Mucosa of descending colon (tissue), 3 donors: ENCODE results near the gene CEP135. TPM values are rescaled to one million over a fixed set of nuclear protein-coding genes. Genes with fewer than 3 reads are reported as not detected.
A peak's percentile ranks its signal among the peaks of the same experiment; 100 is the strongest.

Source experiments
- ATAC-seq: fragments of 200-7000 bp; cut with Tn5 transposase; one replicate; pipeline ENCODE4 v1.9.1; 2020; ENCODE audit warnings: mild to moderate bottlenecking, moderate library complexity
- DNase-seq, 3 donors: peaks; one replicate each; pipeline ENCODE4 v3.0.0-alpha.2; 2020
- H3K36me3 ChIP-seq: fragments of 200-600 bp; one replicate; pipeline ENCODE4 v1.8.0; 2021; ENCODE audit warnings: low read depth, mild to moderate bottlenecking
- H3K4me1 ChIP-seq: fragments of 200-600 bp; one replicate; pipeline ENCODE4 v1.8.0; 2021; ENCODE audit warnings: low read depth, mild to moderate bottlenecking
- H3K4me3 ChIP-seq: fragments of 200-600 bp; one replicate; pipeline ENCODE4 v1.8.0; 2021; ENCODE audit warnings: mild to moderate bottlenecking
- H3K9me3 ChIP-seq: fragments of 200-600 bp; one replicate; pipeline ENCODE4 v1.8.0; 2021; ENCODE audit warnings: mild to moderate bottlenecking
- intact Hi-C, 2 donors: fragments of 100-400 bp; cut with DNase I in 1 of 2; cut with micrococcal nuclease in 1 of 2; formaldehyde crosslinking; loops; one replicate each; pipeline versions ENCODE4 v1.11.0 to v1.11.1; 2022; cut with DNase I, micrococcal nuclease
- long read RNA-seq, 2 donors: library from polyadenylated mRNA; unstranded; transcript quantifications; one replicate each; pipeline ENCODE4 v2.0.0, GENCODE V29; 2019 to 2021
- total RNA-seq, 3 donors: library from RNA; stranded (reverse); fragmentation: NEBNext Ultra II Directional in 2 of 3; extraction: Animal tissue kit (Norgen Biotek cat#: 25700) in 2 of 3; gene quantifications; one replicate each; pipeline versions ENCODE4 v1.2.1 to v1.2.4, GENCODE V29; 2021 to 2023
- TF ChIP-seq, protein P1 (sequence below): fragments of 200-600 bp; IDR thresholded peaks from one replicate; pipeline ENCODE4 v1.8.0; 2022; ENCODE audit warnings: antibody characterized with exemption, mild to moderate bottlenecking
- donor health status: DM: no; HTN: no; CAD: no; lungs with moderate emphysema.
- donor health status: DM: no; HTN: no; CAD: no.
- donor health status: DM: no; HTN: yes; CAD: no.

Gene CEP135, protein sequence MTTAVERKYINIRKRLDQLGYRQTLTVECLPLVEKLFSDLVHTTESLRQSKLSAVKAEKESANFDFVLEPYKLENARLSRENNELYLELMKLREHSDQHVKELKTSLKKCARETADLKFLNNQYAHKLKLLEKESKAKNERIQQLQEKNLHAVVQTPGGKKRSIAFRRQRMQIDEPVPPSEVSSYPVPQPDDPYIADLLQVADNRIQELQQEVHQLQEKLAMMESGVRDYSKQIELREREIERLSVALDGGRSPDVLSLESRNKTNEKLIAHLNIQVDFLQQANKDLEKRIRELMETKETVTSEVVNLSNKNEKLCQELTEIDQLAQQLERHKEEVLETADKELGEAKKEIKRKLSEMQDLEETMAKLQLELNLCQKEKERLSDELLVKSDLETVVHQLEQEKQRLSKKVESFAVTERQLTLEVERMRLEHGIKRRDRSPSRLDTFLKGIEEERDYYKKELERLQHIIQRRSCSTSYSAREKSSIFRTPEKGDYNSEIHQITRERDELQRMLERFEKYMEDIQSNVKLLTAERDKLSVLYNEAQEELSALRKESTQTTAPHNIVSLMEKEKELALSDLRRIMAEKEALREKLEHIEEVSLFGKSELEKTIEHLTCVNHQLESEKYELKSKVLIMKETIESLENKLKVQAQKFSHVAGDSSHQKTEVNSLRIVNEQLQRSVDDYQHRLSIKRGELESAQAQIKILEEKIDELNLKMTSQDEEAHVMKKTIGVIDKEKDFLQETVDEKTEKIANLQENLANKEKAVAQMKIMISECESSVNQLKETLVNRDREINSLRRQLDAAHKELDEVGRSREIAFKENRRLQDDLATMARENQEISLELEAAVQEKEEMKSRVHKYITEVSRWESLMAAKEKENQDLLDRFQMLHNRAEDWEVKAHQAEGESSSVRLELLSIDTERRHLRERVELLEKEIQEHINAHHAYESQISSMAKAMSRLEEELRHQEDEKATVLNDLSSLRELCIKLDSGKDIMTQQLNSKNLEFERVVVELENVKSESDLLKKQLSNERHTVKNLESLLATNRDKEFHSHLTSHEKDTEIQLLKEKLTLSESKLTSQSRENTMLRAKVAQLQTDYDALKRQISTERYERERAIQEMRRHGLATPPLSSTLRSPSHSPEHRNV
- 1 to 10 TPM; 3.8 to 6.9 (median 5.9) TPM for total RNA-seq
- long read RNA-seq, donor 1, full-length matches to known transcripts: 2 of 3 reads
- long read RNA-seq, donor 1, partial matches to known transcripts: 1 of 3 reads
- long read RNA-seq, donor 1, other reads (novel, unspliced or antisense): 0 of 3 reads
- long read RNA-seq, donor 2, partial matches to known transcripts: 1 of 2 reads
- long read RNA-seq, donor 2, other reads (novel, unspliced or antisense): 0 of 2 reads

DNA sequence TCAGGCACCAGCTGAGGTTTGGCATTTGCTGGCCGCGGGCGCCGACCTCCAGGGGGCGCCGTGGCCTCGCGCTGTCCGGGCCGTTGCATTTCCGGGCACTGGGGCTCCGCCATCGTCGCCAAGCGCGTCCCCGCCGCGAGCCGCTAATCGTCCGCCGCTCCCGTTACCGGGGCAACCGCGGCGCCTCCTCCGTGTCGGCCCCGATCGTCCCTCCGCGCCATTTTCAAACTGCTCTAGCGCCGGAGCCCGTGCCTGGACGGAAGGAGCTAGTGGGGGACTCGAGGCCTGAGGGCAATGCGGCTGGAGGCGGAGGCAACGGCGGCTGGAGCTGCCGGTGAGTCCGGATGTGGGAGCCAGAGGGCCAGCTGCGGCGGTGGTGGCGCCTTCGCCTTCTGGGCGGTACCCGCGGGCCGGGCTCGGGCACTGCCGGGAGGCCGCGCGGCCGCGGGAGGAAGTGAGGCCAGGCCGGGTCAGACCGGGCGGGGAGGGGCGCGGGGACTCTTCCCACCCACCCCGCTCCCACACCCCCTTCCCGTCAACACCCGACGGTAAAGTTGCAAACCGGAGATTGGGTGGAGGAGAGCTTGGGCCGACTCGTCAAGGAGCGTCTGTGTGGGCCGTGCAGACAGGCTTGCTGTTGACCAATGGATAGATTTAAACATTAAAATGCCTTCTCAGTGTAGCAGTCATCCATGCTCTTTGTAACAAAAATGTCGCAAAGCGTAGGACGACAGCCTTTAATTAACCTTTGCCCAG, at the start of gene CEP135:
Gene CEP135, plus strand, starts transcription at position 220 of the 756 bp plus-strand sequence. CDS start 3,186 bp downstream, outside the sequence.
- TF ChIP-seq, protein P1, sequence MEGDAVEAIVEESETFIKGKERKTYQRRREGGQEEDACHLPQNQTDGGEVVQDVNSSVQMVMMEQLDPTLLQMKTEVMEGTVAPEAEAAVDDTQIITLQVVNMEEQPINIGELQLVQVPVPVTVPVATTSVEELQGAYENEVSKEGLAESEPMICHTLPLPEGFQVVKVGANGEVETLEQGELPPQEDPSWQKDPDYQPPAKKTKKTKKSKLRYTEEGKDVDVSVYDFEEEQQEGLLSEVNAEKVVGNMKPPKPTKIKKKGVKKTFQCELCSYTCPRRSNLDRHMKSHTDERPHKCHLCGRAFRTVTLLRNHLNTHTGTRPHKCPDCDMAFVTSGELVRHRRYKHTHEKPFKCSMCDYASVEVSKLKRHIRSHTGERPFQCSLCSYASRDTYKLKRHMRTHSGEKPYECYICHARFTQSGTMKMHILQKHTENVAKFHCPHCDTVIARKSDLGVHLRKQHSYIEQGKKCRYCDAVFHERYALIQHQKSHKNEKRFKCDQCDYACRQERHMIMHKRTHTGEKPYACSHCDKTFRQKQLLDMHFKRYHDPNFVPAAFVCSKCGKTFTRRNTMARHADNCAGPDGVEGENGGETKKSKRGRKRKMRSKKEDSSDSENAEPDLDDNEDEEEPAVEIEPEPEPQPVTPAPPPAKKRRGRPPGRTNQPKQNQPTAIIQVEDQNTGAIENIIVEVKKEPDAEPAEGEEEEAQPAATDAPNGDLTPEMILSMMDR: peak; percentile 98
- H3K36me3 ChIP-seq: no peaks in the 10 kb centered on the region
- intact Hi-C loops: no loop called here
- peaks cover 7% of the 10 kb centered on the region for H3K4me1 ChIP-seq
- ATAC-seq: peak; percentile 95
- no peaks in the 10 kb centered on the region for H3K9me3 ChIP-seq
- H3K4me3 ChIP-seq: peak within 1 kb of the TSS; percentile 64
- DNase-seq: peak; percentile 94 to 97 (median 97)

DNA sequence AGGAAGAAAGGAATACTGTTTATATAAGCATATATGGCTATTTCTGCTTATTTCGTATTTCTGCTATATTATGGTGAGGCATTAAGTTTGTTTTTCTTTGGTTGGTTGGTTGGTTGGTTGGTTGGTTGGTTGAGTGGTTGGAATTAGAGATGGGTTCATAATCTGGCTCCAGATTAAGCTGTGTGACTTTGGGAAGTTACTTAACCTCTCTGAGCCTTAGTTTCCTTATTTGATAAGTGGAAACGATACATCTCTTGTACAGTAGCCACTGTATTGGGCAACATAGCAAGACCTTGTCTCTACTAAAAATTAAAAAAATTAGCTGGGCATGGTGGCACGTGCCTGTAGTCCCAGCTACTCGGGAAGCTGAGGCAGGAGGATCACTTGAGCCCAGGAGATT, 46.1 kb upstream of the CEP135 start:
- TF ChIP-seq, protein P1: no peak
- Histone ChIP-seq H3K9me3 (no peaks in the 10 kb centered on the region), H3K4me3 (no peak overlapping the region), H3K36me3 (peaks cover 3% of the 10 kb centered on the region), H3K4me1 (no peaks in the 10 kb centered on the region)
- DNase-seq (no peak), ATAC-seq (no peak)
- intact Hi-C loops: no loop called here

DNA sequence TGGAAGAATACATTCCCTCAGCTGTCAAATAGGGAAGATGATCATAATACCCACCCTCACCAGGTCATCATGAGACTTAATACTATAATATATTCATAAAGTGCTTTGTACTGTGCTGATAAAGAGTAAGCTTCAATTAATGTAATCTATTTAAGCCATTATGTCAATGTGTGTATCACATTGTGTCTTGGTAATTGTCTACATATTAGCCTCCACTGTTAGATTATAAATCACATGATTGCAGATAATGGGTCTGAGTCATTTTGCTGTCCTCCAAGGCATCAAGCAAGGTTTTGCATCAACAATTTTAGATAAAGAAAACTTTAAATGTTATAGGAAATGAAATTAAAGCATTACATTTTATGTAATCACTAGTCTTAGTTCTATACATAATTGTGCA, 45.2 kb upstream of the CEP135 start:
- H3K36me3 ChIP-seq: peaks cover 3% of the 10 kb centered on the region
- intact Hi-C loops: no loop called here
- H3K9me3 ChIP-seq: no peaks in the 10 kb centered on the region
- DNase-seq (no peak), ATAC-seq (no peak)
- H3K4me1 ChIP-seq: no peaks in the 10 kb centered on the region
- TF ChIP-seq, protein P1: no peak
- no peak overlapping the region for H3K4me3 ChIP-seq

DNA sequence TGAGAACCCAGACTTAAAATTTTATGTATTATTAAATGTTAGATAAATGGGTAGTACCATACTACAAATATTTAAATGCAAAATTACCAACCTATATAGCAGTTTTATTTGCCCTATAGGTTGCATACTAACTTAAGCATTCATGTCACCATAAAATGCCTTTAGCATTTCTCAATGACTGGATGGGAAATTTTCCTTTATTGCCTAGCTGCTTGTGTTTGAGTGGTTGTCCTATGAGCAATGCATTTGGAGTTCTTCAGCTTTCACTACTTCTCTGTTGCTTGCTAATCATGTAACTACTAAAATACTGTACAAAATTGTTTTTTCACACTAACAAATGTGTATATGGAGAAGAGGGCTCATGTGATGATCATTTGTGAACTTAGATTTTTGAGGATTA, 44.2 kb upstream of the CEP135 start:
- intact Hi-C loops: no loop called here
- TF ChIP-seq, protein P1: no peak
- Histone ChIP-seq H3K36me3 (peaks cover 3% of the 10 kb centered on the region), H3K4me1 (no peaks in the 10 kb centered on the region), H3K4me3 (no peak overlapping the region), H3K9me3 (no peaks in the 10 kb centered on the region)
- DNase-seq (no peak), ATAC-seq (no peak)

DNA sequence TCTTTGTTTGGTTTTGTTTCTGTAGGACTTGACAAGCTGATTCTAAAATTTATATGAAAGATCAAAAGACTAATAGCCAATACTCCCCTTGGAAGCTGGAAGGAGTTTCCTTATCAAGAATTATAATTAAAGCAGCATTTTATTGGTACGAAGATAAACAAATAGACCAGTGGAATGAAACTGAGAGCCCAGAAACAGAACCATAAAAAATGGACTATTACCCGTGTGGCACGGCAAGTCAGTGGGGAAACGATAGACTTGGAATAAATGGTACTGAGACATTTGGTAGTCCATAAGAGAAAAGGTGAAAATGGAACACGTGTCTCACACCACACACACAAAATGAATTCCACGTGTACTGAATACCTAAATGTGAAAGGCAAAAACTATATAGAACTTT, 42.4 kb upstream of the CEP135 start:
- TF ChIP-seq, protein P1: no peak
- no peak for ATAC-seq
- intact Hi-C loops: no loop called here
- H3K4me3 ChIP-seq: no peak overlapping the region
- H3K4me1 ChIP-seq: no peaks in the 10 kb centered on the region
- no peaks in the 10 kb centered on the region for H3K36me3 ChIP-seq
- H3K9me3 ChIP-seq: no peaks in the 10 kb centered on the region
- DNase-seq: no peak
